ENCODE results near the gene MEF2C. TPM values are rescaled to one million over a fixed set of nuclear protein-coding genes. Genes with fewer than 3 reads are reported as not detected.

MEF2C gene
- total and polyA plus RNA-seq, 2 experiments from 2014 or later = 3.2 to 3.4 TPM

DNA sequence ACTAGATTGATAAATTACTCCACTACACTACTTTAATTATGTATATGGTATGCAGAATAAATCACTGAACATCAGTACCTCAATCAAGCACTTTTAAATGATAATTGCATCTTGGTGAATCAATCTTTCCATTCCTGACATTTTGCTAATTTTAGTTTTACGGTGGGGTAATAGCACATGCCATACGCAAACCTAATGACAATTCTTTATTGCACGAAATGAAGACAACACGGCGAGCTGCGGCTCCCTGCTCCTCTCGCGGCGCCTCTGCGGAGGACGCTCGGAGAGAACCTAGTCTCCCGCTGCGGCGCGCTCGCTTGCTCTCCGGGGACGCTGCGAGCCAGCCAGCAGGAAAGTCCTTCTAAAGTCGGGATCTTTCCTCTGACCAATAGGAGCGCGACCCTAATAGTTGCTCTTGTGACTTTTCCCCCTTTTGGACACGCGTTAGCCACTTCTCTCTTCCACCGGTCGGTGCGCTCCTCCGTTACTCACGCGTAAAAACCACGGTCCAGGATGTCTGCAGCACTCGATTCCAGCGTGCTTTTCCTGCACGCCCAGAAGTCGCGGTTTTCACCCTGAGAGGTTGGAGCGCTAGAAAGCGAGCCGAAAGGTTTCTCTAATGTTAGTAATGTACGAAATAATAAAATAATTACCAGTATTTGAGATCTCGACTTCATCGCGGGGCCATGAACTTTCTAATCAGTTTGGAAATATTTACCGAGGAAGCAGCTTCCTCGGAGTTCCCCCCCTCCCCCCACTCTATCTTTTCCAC lies 1.0 kb upstream of the MEF2C start:
- 0 to 1% methylated on average over 46 of the region's 46 CpGs for WGBS, 2 experiments (ENCODE audit: low coverage in 1 of 2, low lambda C conversion rate in 2 of 2, missing lambda C conversion rate in 2 of 2)
- TF ChIP-seq EZH2 (IDR thresholded peaks at IDR 0.05; ENCODE audit: insufficient read depth, poor library complexity, severe bottlenecking) (no peak), EZH2phosphoT487 (IDR thresholded peaks at IDR 0.05; ENCODE audit: insufficient read depth, low read depth) (no peak)
- H3K27ac ChIP-seq = peak overlapping the region; percentile 74
- H3K79me2 ChIP-seq (ENCODE audit: insufficient read depth) = no peaks in the 10 kb centered on the region
- H3K4me2 ChIP-seq (ENCODE audit: unreplicated experiment) = peak overlapping the region; percentile 88
- H3K4me3 ChIP-seq = peak overlapping the region; percentile 98
- H3K27me3 ChIP-seq (replicated peaks; ENCODE audit: insufficient read depth) = no peaks in the 10 kb centered on the region
- H2AFZ ChIP-seq = peak overlapping the region; percentile 93
- no peaks in the 10 kb centered on the region for H3K36me3 ChIP-seq (ENCODE audit: low read depth)
- H3K9ac ChIP-seq = peak overlapping the region; percentile 81
- DNase-seq = peak; percentile 83
- peaks cover 25% of the 10 kb centered on the region for H3F3A ChIP-seq (ENCODE audit: insufficient read depth)
- H3K4me1 ChIP-seq (ENCODE audit: insufficient read depth) = peaks cover 28% of the 10 kb centered on the region
- in situ Hi-C loops (cut with MboI) = loop anchor here (25.0 kb wide), 2 partner anchors 1378 to 1528 kb away; partner anchors contain the start of gene CETN3
- H4K20me1 ChIP-seq (ENCODE audit: insufficient read depth) = no peaks in the 10 kb centered on the region
- H3K9me2 ChIP-seq (ENCODE audit: insufficient read depth) = no peaks in the 10 kb centered on the region
- no peaks in the 10 kb centered on the region for H3K9me3 ChIP-seq (ENCODE audit: low read depth)

DNA sequence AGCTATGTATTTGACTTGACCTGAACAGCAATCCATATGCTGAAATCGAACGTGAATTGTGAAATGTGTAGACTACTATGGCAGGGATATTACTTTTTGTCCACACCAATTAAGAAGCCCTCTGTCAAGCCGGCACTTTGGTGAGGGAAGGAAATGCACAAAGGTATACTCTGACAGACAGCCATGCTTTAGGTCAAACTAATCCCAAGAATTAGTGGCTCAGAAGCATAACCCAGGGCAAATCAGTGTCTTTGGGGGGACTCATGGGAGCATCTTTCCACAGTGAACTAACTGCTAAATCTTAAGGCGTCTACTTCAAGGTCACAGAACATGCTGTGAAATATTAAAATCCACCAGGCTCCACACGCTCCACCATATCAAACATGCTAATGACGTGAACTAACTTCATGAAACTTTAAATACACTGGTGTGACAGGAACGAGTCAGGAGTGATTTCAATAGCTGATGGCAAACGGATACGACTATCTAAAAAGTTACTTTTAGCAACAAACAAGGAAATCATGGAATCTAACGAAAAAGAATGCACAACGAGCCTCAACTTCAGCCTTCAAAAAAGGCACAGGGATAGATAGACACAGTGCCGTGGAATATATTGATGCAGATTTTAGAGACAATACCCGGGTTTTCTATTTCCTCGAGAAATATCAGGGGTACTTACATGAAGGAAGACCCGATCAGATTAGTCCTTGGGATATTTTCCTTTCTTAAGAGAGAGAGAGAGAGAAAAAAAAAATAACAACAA lies 527 bp downstream of the MEF2C start:
- TF ChIP-seq EZH2 (IDR thresholded peaks at IDR 0.05; ENCODE audit: insufficient read depth, poor library complexity, severe bottlenecking) = no peak
- TF ChIP-seq EZH2phosphoT487 (IDR thresholded peaks at IDR 0.05; ENCODE audit: insufficient read depth, low read depth) = no peak
- Histone ChIP-seq H3K4me1 (ENCODE audit: insufficient read depth) (peaks cover 31% of the 10 kb centered on the region), H3K27me3 (replicated peaks; ENCODE audit: insufficient read depth) (no peaks in the 10 kb centered on the region), H3F3A (ENCODE audit: insufficient read depth) (peaks cover 18% of the 10 kb centered on the region), H3K9ac (peak overlapping the region; percentile 81), H3K9me3 (ENCODE audit: low read depth) (no peaks in the 10 kb centered on the region), H2AFZ (peak overlapping the region; percentile 93), H4K20me1 (ENCODE audit: insufficient read depth) (no peaks in the 10 kb centered on the region), H3K4me2 (ENCODE audit: unreplicated experiment) (peak overlapping the region; percentile 94), H3K4me3 (peak overlapping the region; percentile 98), H3K9me2 (ENCODE audit: insufficient read depth) (no peaks in the 10 kb centered on the region), H3K79me2 (ENCODE audit: insufficient read depth) (no peaks in the 10 kb centered on the region), H3K36me3 (ENCODE audit: low read depth) (no peaks in the 10 kb centered on the region), H3K27ac (peak overlapping the region; percentile 74)
- 1% methylated on average over 15 of the region's 15 CpGs for WGBS, 2 experiments (ENCODE audit: low coverage in 1 of 2, low lambda C conversion rate in 2 of 2, missing lambda C conversion rate in 2 of 2)
- DNase-seq = peak; percentile 40
- in situ Hi-C loops (cut with MboI) = loop anchor here (25.0 kb wide), 2 partner anchors 1380 to 1530 kb away; partner anchors contain the start of gene CETN3

DNA sequence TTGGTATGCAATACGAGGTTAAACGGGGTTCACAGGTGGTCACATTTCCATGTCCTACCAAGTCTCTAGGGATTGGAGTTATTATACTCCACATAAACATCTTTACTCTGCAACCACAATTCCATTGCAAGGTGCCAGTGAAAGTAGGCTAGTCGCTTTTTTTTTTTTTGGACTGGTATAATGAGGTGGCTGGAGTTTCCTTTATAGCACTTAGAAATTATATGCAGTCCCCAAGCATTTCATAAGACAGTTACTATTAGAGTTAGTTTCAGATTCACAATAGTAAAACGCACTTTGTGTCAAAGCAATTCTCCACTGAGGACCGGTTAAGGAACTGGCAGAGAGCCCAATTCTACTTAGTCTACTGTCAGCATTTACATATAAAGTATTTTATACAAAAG lies 1.4 kb downstream of the MEF2C start:
- H3F3A ChIP-seq (ENCODE audit: insufficient read depth) = peaks cover 15% of the 10 kb centered on the region
- peak overlapping the region; percentile 94 for H3K4me2 ChIP-seq (ENCODE audit: unreplicated experiment)
- peak; percentile 54 for DNase-seq
- TF ChIP-seq EZH2phosphoT487 (IDR thresholded peaks at IDR 0.05; ENCODE audit: insufficient read depth, low read depth) (no peak), EZH2 (IDR thresholded peaks at IDR 0.05; ENCODE audit: insufficient read depth, poor library complexity, severe bottlenecking) (no peak)
- H3K9ac ChIP-seq = peak overlapping the region; percentile 81
- H4K20me1 ChIP-seq (ENCODE audit: insufficient read depth) = no peaks in the 10 kb centered on the region
- H3K79me2 ChIP-seq (ENCODE audit: insufficient read depth) = no peaks in the 10 kb centered on the region
- no peaks in the 10 kb centered on the region for H3K27me3 ChIP-seq (replicated peaks; ENCODE audit: insufficient read depth)
- H3K9me2 ChIP-seq (ENCODE audit: insufficient read depth) = no peaks in the 10 kb centered on the region
- WGBS, 2 experiments (ENCODE audit: low coverage in 1 of 2, low lambda C conversion rate in 2 of 2, missing lambda C conversion rate in 2 of 2) = 8 to 12% methylated on average over 5 of the region's 5 CpGs
- in situ Hi-C loops (cut with MboI) = loop anchor here (25.0 kb wide), 2 partner anchors 1381 to 1531 kb away; partner anchors contain the start of gene CETN3
- peaks cover 25% of the 10 kb centered on the region for H3K4me1 ChIP-seq (ENCODE audit: insufficient read depth)
- peak overlapping the region; percentile 93 for H2AFZ ChIP-seq
- peak overlapping the region; percentile 98 for H3K4me3 ChIP-seq
- H3K36me3 ChIP-seq (ENCODE audit: low read depth) = no peaks in the 10 kb centered on the region
- no peak overlapping the region for H3K27ac ChIP-seq
- no peaks in the 10 kb centered on the region for H3K9me3 ChIP-seq (ENCODE audit: low read depth)

DNA sequence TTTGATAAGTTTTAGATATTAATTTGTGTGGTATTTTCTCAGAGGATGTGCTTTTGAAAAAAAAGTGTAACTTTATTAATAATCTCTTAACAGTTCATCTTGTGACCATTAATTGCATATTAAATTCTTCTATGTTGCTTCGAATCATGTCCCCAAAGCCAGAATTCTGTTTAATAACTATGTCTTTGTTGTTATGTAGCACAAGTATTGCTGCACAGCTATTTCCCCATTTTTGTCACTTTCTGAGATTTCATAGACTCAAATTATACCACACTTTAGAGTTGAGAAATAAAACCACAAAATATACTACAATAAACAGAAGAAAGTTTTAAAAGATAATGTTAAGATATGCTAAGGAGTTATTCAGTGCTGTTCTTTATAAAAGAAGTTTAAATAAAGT lies 2.8 kb downstream of the MEF2C start:
- Histone ChIP-seq H3K27ac (no peak overlapping the region), H3K4me3 (no peak overlapping the region), H3F3A (ENCODE audit: insufficient read depth) (peaks cover 15% of the 10 kb centered on the region), H3K79me2 (ENCODE audit: insufficient read depth) (no peaks in the 10 kb centered on the region), H3K9me2 (ENCODE audit: insufficient read depth) (no peaks in the 10 kb centered on the region), H3K4me1 (ENCODE audit: insufficient read depth) (peaks cover 31% of the 10 kb centered on the region), H3K9me3 (ENCODE audit: low read depth) (no peaks in the 10 kb centered on the region), H4K20me1 (ENCODE audit: insufficient read depth) (no peaks in the 10 kb centered on the region), H3K36me3 (ENCODE audit: low read depth) (no peaks in the 10 kb centered on the region), H2AFZ (no peak overlapping the region), H3K4me2 (ENCODE audit: unreplicated experiment) (no peak overlapping the region), H3K9ac (no peak overlapping the region), H3K27me3 (replicated peaks; ENCODE audit: insufficient read depth) (no peaks in the 10 kb centered on the region)
- DNase-seq = no peak
- in situ Hi-C loops (cut with MboI) = loop anchor here (25.0 kb wide), 2 partner anchors 1382 to 1532 kb away; partner anchors contain the start of gene CETN3
- 75 to 79% methylated on average over 1 of the region's 1 CpG for WGBS, 2 experiments (ENCODE audit: low coverage in 1 of 2, low lambda C conversion rate in 2 of 2, missing lambda C conversion rate in 2 of 2)
- no peak for TF ChIP-seq EZH2 (IDR thresholded peaks at IDR 0.05; ENCODE audit: insufficient read depth, poor library complexity, severe bottlenecking)

All from GM23248 (cell line).